Testis (tissue), 3 donors: ENCODE measurements around the gene GPANK1. TPM values are rescaled to one million over a fixed set of nuclear protein-coding genes. Genes with fewer than 3 reads are reported as not detected.
A peak's percentile ranks its signal among the peaks of the same experiment; 100 is the strongest.

ENCODE experiments used
- DNase-seq: peaks from one replicate; pipeline ENCODE4 v3.0.0-alpha.2; 2019
- H3K27ac ChIP-seq, 2 donors: fragments of 200-600 bp; sonication (generic); one replicate each; pipeline ENCODE4 v1.5.1; 2019
- H3K27me3 ChIP-seq: fragments of 200-600 bp; sonication (generic); one replicate; pipeline ENCODE4 v1.5.1; 2019
- H3K36me3 ChIP-seq: fragments of 200-600 bp; sonication (generic); one replicate; pipeline ENCODE4 v1.5.1; 2017; ENCODE audit warnings: low read depth; ENCODE audit errors: missing control alignments
- H3K4me1 ChIP-seq: fragments of 200-600 bp; sonication (generic); one replicate; pipeline ENCODE4 v1.5.1; 2019
- H3K4me3 ChIP-seq, 2 donors: fragments of 200-600 bp; sonication (generic); one replicate each; pipeline ENCODE4 v1.5.1; 2017 to 2019
- H3K9me3 ChIP-seq: fragments of 200-600 bp; sonication (generic); one replicate; pipeline ENCODE4 v1.5.1; 2017
- CTCF ChIP-seq, 3 experiments: fragments of 450-650 bp in 2 of 3; fragments of 200-600 bp in 1 of 3; sonication (generic) in 1 of 3; IDR thresholded peaks; one replicate each; pipeline ENCODE4 v1.5.1; 2016 to 2019; ENCODE audit warnings: antibody characterized with exemption in 3 of 3, mild to moderate bottlenecking in 2 of 3, moderate library complexity in 1 of 3
- POLR2A ChIP-seq: fragments of 450-650 bp; IDR thresholded peaks from one replicate; pipeline ENCODE4 v1.6.1; 2017; ENCODE audit warnings: antibody characterized with exemption, mild to moderate bottlenecking, moderate library complexity
- whole genome bisulfite sequencing, 2 donors: methylation state at CpG; one replicate each; pipeline ENCODE4 v1.1.5; 2018; 5-methylcytosine and 5-hydroxymethylcytosine counted together
- intact Hi-C: fragments of 100-400 bp; cut with DNase I; formaldehyde crosslinking; loops from one replicate; pipeline ENCODE4 v1.15.1; 2023; ENCODE audit warnings: low total_unique reads
- polyA plus RNA-seq: library from polyadenylated mRNA; stranded (reverse); fragments of 350-450 nt; fragmentation: Illumina TruSeq; extraction: RNeasy Lipid Tissue Mini Kit (QIAGEN cat#74804); gene quantifications from one replicate; pipeline ENCODE4 v1.2.3, GENCODE V29; 2014; ENCODE audit warnings: low read depth, low replicate concordance; ENCODE audit not compliant: insufficient read depth
- total RNA-seq, 2 donors: library from RNA; depleted of rRNA; stranded (reverse); fragments of >200 nt; gene quantifications; one replicate each; pipeline ENCODE4 v1.2.3, GENCODE V29; 2016

The GPANK1 gene
- total and polyA plus RNA-seq, 3 donors from 2014 or later, result 34.5 to 81.3 (median 46.1) TPM

DNA sequence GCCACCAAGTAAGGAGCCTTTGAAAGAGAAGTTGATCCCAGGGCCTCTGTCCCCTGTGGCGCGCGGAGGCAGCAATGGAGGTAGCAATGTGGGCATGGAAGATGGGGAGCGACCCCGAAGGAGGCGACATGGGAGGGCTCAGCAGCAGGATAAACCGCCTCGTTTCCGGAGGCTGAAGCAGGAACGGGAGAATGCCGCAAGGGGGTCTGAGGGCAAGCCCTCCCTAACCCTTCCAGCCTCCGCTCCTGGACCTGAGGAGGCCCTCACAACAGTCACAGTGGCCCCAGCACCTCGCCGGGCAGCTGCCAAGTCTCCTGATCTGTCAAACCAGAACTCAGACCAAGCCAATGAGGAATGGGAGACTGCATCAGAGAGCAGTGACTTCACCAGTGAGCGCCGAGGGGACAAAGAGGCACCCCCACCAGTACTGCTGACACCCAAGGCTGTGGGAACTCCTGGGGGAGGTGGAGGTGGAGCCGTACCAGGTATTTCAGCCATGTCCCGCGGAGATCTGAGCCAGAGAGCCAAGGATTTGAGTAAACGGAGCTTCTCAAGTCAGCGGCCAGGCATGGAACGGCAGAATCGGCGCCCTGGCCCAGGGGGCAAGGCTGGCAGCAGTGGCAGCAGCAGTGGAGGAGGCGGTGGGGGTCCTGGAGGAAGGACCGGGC is 32.4 kb downstream of the GPANK1 start:
- Histone ChIP-seq H3K27ac (peak overlapping the region in 1 of 2 donors; percentile 25), H3K9me3 (no peaks in the 10 kb centered on the region), H3K4me3 (no peak overlapping the region), H3K27me3 (no peaks in the 10 kb centered on the region), H3K36me3 (peaks cover 3% of the 10 kb centered on the region), H3K4me1 (peaks cover 4% of the 10 kb centered on the region)
- TF ChIP-seq CTCF (IDR thresholded peaks at IDR 0.05) (no peak), POLR2A (no peak)
- DNase-seq, result no peak
- 82 to 91% methylated on average over 19 to 26 of the region's 26 CpGs for WGBS, 2 donors
- intact Hi-C loops, result no loop called here

DNA sequence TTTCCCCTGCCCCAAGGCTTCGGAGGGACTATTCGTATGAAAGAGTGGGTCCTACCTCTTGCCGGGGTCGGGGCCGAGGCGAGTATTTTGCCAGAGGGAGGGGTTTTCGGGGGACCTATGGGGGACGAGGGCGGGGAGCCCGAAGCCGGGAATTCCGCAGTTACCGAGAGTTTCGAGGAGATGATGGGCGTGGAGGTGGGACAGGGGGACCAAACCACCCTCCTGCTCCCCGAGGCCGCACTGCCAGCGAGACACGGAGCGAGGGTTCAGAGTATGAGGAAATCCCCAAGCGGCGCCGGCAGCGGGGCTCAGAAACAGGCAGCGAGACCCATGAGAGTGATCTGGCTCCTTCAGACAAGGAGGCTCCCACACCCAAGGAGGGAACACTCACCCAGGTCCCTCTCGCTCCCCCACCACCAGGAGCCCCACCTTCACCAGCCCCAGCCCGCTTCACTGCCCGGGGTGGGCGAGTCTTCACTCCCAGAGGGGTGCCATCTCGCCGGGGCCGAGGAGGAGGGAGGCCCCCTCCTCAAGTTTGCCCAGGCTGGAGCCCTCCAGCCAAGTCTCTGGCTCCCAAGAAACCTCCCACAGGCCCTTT is 33.0 kb downstream of the GPANK1 start:
- intact Hi-C loops, result no loop called here
- TF ChIP-seq CTCF (IDR thresholded peaks at IDR 0.05) (no peak), POLR2A (no peak)
- Histone ChIP-seq H3K27ac (no peak overlapping the region), H3K27me3 (no peaks in the 10 kb centered on the region), H3K4me3 (no peak overlapping the region), H3K36me3 (peaks cover 3% of the 10 kb centered on the region), H3K4me1 (peaks cover 4% of the 10 kb centered on the region), H3K9me3 (no peaks in the 10 kb centered on the region)
- 83 to 84% methylated on average over 16 to 31 of the region's 32 CpGs for WGBS, 2 donors
- DNase-seq, result no peak

- 75 to 91% methylated on average over 2 to 16 of the region's 16 CpGs for WGBS, 2 donors
- H3K4me3 ChIP-seq, result no peak overlapping the region
- peaks cover 4% of the 10 kb centered on the region for H3K4me1 ChIP-seq
- peaks cover 3% of the 10 kb centered on the region for H3K36me3 ChIP-seq
- DNase-seq, result no peak
- H3K27me3 ChIP-seq, result no peaks in the 10 kb centered on the region
- no peaks in the 10 kb centered on the region for H3K9me3 ChIP-seq
- intact Hi-C loops, result no loop called here
- TF ChIP-seq CTCF (IDR thresholded peaks at IDR 0.05) (no peak), POLR2A (no peak)
- no peak overlapping the region for H3K27ac ChIP-seq
Measured at GRCh38 chr6:31631209-31631608, 33.6 kb downstream of the GPANK1 start.

DNA sequence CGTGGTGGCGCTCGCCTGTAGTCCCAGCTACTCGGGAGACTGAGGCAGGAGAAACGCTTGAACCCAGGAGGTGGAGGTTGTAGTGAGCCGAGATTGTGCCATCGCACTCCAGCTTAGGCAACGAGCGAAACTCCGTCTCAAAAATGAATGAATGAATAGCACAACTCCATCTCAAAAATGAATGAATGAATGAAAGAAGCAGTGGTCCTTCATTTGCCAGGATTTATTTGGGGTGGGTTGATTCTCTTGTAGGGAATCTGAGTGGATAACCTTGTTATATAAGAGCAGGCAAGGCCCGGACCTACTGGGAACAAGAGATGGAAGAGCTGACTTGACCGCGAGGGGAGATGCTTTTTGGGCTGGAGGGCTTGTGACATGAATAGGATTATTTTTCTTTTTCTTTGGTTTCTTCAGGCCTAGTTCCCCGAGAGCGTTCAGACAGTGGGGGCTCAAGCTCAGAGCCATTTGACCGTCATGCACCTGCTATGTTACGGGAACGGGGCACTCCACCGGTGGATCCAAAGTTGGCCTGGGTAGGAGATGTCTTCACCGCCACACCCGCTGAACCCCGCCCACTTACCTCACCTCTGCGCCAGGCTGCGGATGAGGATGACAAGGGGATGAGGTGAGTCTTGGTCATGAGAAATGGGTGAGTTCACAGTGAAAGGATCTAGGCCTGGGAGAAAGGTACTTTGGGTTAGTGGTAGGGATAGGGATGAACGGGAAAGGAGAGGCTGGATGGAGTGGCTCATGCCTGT is 34.4 kb downstream of the GPANK1 start:
- DNase-seq, result no peak
- 90% methylated on average over 23 to 25 of the region's 25 CpGs for WGBS, 2 donors
- peaks cover 4% of the 10 kb centered on the region for H3K4me1 ChIP-seq
- H3K4me3 ChIP-seq, result no peak overlapping the region
- no peaks in the 10 kb centered on the region for H3K9me3 ChIP-seq
- intact Hi-C loops, result no loop called here
- TF ChIP-seq POLR2A (no peak), CTCF (IDR thresholded peaks at IDR 0.05) (no peak)
- H3K36me3 ChIP-seq, result peaks cover 3% of the 10 kb centered on the region
- no peaks in the 10 kb centered on the region for H3K27me3 ChIP-seq
- H3K27ac ChIP-seq, result no peak overlapping the region
